ENCODE data around the gene CPEB4. TPM values are rescaled to one million over a fixed set of nuclear protein-coding genes. Genes with fewer than 3 reads are reported as not detected.

CPEB4 gene
- total and polyA plus RNA-seq, 9 of the 15 experiments (the other 6 are each of a cell fraction or from before 2014, with no cell fraction given), result 7.4 to 21.3 (median 12.4) TPM

DNA sequence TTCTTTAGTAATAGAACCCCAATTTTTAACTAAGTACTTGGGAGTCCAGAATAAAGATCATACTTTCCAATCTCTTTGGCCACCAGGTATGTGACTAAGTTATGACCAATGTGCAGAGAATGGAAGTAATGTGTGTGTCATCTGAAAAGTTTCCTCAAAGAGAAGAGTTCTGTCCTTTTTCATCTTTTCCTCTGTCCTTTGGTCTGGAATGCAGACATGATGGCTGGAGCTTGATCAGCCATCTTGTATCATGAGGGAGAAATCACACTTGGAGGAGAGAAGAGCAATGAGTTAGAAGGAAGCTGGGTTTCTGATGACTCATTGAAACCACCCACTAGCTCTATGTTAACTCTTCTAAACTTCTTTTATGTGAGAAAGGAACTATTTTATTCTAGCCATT lies 5.5 kb upstream of the CPEB4 start (continued):
- TF ChIP-seq KDM1A (IDR thresholded peaks at IDR 0.05), result peak; percentile 75 to 87
- TF ChIP-seq PTTG1 (tag; IDR thresholded peaks at IDR 0.05; ENCODE audit: low read depth), result no peak
- TF ChIP-seq ZNF584 (CRISPR knock-in tag; IDR thresholded peaks at IDR 0.05; ENCODE audit: low read depth), result no peak
- TF ChIP-seq BCOR (IDR thresholded peaks at IDR 0.05), result peak; percentile 91
- no peak for TF ChIP-seq KAT8 (IDR thresholded peaks at IDR 0.05; ENCODE audit: low read depth)
- no peak for TF ChIP-seq FIP1L1 (IDR thresholded peaks at IDR 0.05; ENCODE audit: low read depth, low read length, poor library complexity, severe bottlenecking)
- no peak for TF ChIP-seq ZNF384 (IDR thresholded peaks at IDR 0.05; ENCODE audit: low read depth, low read length)
- no peak for TF ChIP-seq NCOA2 (IDR thresholded peaks at IDR 0.05; ENCODE audit: partially characterized antibody in 2 of 2)
- TF ChIP-seq ZNF324 (CRISPR knock-in tag; IDR thresholded peaks at IDR 0.05), result no peak
- peak; percentile 77; the same call in 1 of the 2 replicates for TF ChIP-seq TRIM28 (IDR thresholded peaks at IDR 0.05)
- 0 out of 2 replicates have a peak, but pooled peaks have one; percentile 22 for TF ChIP-seq ZNF592 (IDR thresholded peaks at IDR 0.05)
- TF ChIP-seq PRMT5 (CRISPR knock-in tag; IDR thresholded peaks at IDR 0.05), result no peak
- no peak for TF ChIP-seq ZBTB2 (IDR thresholded peaks at IDR 0.05)
- no peak for TF ChIP-seq GTF2F1 (IDR thresholded peaks at IDR 0.05; ENCODE audit: low read depth, low read length)
- TF ChIP-seq BRD9 (IDR thresholded peaks at IDR 0.05; ENCODE audit: low read depth, partially characterized antibody), result peak; percentile 28
- no peak for TF ChIP-seq FOXM1 (IDR thresholded peaks at IDR 0.05; ENCODE audit: low read depth)
- TF ChIP-seq FOXM1 (CRISPR knock-in tag; IDR thresholded peaks at IDR 0.05; ENCODE audit: low read depth), result no peak
- no peak for TF ChIP-seq CHD1 (IDR thresholded peaks at IDR 0.05; ENCODE audit: low read length)
- TF ChIP-seq TGIF2 (CRISPR knock-in tag; IDR thresholded peaks at IDR 0.05), result no peak
- peak in 1 of 2 experiments; percentile 93; a peak in 2 of 3 replicates for TF ChIP-seq CBX3 (IDR thresholded peaks at IDR 0.05; ENCODE audit: borderline replicate concordance in 1 of 2, low read length in 2 of 2)
- no peak for TF ChIP-seq ZKSCAN1 (IDR thresholded peaks at IDR 0.05; ENCODE audit: low read depth, low read length)
- peak; percentile 21; the same call in 1 of the 2 replicates for TF ChIP-seq L3MBTL2 (IDR thresholded peaks at IDR 0.05)
- no peak for TF ChIP-seq MCM3 (IDR thresholded peaks at IDR 0.05)
- TF ChIP-seq, protein P1, sequence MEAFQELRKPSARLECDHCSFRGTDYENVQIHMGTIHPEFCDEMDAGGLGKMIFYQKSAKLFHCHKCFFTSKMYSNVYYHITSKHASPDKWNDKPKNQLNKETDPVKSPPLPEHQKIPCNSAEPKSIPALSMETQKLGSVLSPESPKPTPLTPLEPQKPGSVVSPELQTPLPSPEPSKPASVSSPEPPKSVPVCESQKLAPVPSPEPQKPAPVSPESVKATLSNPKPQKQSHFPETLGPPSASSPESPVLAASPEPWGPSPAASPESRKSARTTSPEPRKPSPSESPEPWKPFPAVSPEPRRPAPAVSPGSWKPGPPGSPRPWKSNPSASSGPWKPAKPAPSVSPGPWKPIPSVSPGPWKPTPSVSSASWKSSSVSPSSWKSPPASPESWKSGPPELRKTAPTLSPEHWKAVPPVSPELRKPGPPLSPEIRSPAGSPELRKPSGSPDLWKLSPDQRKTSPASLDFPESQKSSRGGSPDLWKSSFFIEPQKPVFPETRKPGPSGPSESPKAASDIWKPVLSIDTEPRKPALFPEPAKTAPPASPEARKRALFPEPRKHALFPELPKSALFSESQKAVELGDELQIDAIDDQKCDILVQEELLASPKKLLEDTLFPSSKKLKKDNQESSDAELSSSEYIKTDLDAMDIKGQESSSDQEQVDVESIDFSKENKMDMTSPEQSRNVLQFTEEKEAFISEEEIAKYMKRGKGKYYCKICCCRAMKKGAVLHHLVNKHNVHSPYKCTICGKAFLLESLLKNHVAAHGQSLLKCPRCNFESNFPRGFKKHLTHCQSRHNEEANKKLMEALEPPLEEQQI (IDR thresholded peaks at IDR 0.05), result peak; percentile 55; the same call in 1 of the 2 replicates
- peak in 1 of 2 experiments; percentile 72; a peak in 2 of 4 replicates for TF ChIP-seq TRIM24 (IDR thresholded peaks at IDR 0.05)
